Psoas muscle (tissue), 8 donors: ENCODE data around the gene FAM229A. TPM values are rescaled to one million over a fixed set of nuclear protein-coding genes. Genes with fewer than 3 reads are reported as not detected.

Experiments
- ATAC-seq, 4 donors: fragments of 200-7000 bp; cut with Tn5 transposase; one replicate each; pipeline ENCODE4 v1.9.1; 2020; ENCODE audit warnings: moderate library complexity in 3 of 4, mild to moderate bottlenecking in 2 of 4
- DNase-seq, 2 donors: peaks; one replicate each; pipeline ENCODE4 v3.0.0-alpha.2; 2020
- H3K27ac ChIP-seq: fragments of 200-600 bp; one replicate; pipeline ENCODE4 v1.8.0; 2022
- H3K27me3 ChIP-seq, 3 donors: fragments of 200-600 bp in 1 of 3; one replicate each; pipeline versions ENCODE4 v1.6.1 to v1.8.0; 2013 to 2022; ENCODE audit warnings: low read length in 2 of 3, mild to moderate bottlenecking in 2 of 3, moderate library complexity in 1 of 3; ENCODE audit not compliant: insufficient read depth in 3 of 3
- H3K36me3 ChIP-seq, 2 donors: fragments of 200-600 bp in 1 of 2; one replicate each; pipeline versions ENCODE4 v1.6.1 to v1.8.0; 2013 to 2022; ENCODE audit warnings: low read depth in 1 of 2, mild to moderate bottlenecking in 1 of 2, moderate library complexity in 1 of 2; ENCODE audit not compliant: insufficient read depth in 1 of 2
- H3K4me1 ChIP-seq: fragments of 200-600 bp; one replicate; pipeline ENCODE4 v1.8.0; 2022
- H3K4me3 ChIP-seq: fragments of 200-600 bp; one replicate; pipeline ENCODE4 v1.8.0; 2022; ENCODE audit warnings: mild to moderate bottlenecking
- H3K9me3 ChIP-seq: fragments of 200-600 bp; one replicate; pipeline ENCODE4 v1.8.0; 2022
- CTCF ChIP-seq: fragments of 200-600 bp; IDR thresholded peaks from one replicate; pipeline ENCODE4 v1.8.0; 2022; ENCODE audit warnings: antibody characterized with exemption
- WGBS, 3 donors: extraction: QIAGEN DNeasy Blood & Tissue Kit; methylation state at CpG; one replicate each; pipeline versions ENCODE4 v1.1.6 to v1.1.7; 2013; 5-methylcytosine and 5-hydroxymethylcytosine counted together
- intact Hi-C, 2 donors: fragments of 100-400 bp; cut with DNase I; formaldehyde crosslinking; loops; one replicate each; pipeline versions ENCODE4 v1.11.0 to v1.14.2; 2022
- polyA plus RNA-seq, 3 donors: library from polyadenylated mRNA; stranded (reverse); fragments of 200-250 nt; gene quantifications; one replicate each; pipeline ENCODE4 v1.2.3, GENCODE V29; 2013
- total RNA-seq, 4 donors: library from RNA; stranded (reverse); fragmentation: NEBNext Ultra II Directional in 2 of 4; extraction: Animal tissue kit (Norgen Biotek cat#: 25700) in 2 of 4; gene quantifications; one replicate each; pipeline versions ENCODE4 v1.2.1 to v1.2.4, GENCODE V29; 2021 to 2023
- donor health status: healthy with polysubstance abuse.
- donor health status: DM: no; HTN: no; CAD: no; lungs with moderate emphysema.
- donor health status: Bipolar disorder and iron deficiency.
- donor health status: healthy.
- donor health status: DM: yes; HTN: yes; CAD: no.
- donor health status: DM: no; HTN: no; CAD: no.
- donor health status: DM: no; HTN: no; CAD: no.
- donor health status: DM: yes; HTN: yes; CAD: no.

The FAM229A gene
- total and polyA plus RNA-seq, 7 donors: 0.98 to 4.0 (median 1.9) TPM

- DNase-seq: no peak
- ATAC-seq: no peak
- H3K27me3 ChIP-seq: no peaks in the 10 kb centered on the region
- no peak for TF ChIP-seq CTCF
- peaks cover 7 to 60% of the 10 kb centered on the region in 2 donors for H3K36me3 ChIP-seq
- no peak overlapping the region for H3K4me3 ChIP-seq
- H3K9me3 ChIP-seq: no peaks in the 10 kb centered on the region
- intact Hi-C loops: no loop called here
- 55 to 62% (median 55%) methylated on average over 3 of the region's 3 CpGs for WGBS, 3 donors
- H3K4me1 ChIP-seq: peaks cover 22% of the 10 kb centered on the region
- no peak overlapping the region for H3K27ac ChIP-seq
Observed at GRCh38 chr1:32392325-32392724, 30.0 kb upstream of the FAM229A start.

GRCh38 chr1:32390904-32391870 lies 28.9 kb upstream of the FAM229A start:
- peaks cover 22% of the 10 kb centered on the region for H3K4me1 ChIP-seq
- H3K4me3 ChIP-seq: no peak overlapping the region
- WGBS, 3 donors: 60 to 72% (median 62%) methylated on average over 8 of the region's 8 CpGs
- no peak overlapping the region for H3K27ac ChIP-seq
- no peak for TF ChIP-seq CTCF
- DNase-seq: no peak
- intact Hi-C loops: no loop called here
- H3K36me3 ChIP-seq: peaks cover 7 to 71% of the 10 kb centered on the region in 2 donors
- no peak for ATAC-seq
- no peaks in the 10 kb centered on the region for H3K27me3 ChIP-seq
- no peaks in the 10 kb centered on the region for H3K9me3 ChIP-seq

- ATAC-seq (no peak), DNase-seq (no peak)
- Histone ChIP-seq H3K4me1 (peaks cover 16% of the 10 kb centered on the region), H3K4me3 (no peak overlapping the region), H3K27ac (no peak overlapping the region), H3K27me3 (no peaks in the 10 kb centered on the region), H3K36me3 (peaks cover 10 to 97% of the 10 kb centered on the region in 2 donors), H3K9me3 (no peaks in the 10 kb centered on the region)
- WGBS, 3 donors: 76 to 79% (median 78%) methylated on average over 6 of the region's 6 CpGs
- no peak for TF ChIP-seq CTCF
- intact Hi-C loops: no loop called here
Observed at GRCh38 chr1:32388641-32389040, 26.4 kb upstream of the FAM229A start.

DNA sequence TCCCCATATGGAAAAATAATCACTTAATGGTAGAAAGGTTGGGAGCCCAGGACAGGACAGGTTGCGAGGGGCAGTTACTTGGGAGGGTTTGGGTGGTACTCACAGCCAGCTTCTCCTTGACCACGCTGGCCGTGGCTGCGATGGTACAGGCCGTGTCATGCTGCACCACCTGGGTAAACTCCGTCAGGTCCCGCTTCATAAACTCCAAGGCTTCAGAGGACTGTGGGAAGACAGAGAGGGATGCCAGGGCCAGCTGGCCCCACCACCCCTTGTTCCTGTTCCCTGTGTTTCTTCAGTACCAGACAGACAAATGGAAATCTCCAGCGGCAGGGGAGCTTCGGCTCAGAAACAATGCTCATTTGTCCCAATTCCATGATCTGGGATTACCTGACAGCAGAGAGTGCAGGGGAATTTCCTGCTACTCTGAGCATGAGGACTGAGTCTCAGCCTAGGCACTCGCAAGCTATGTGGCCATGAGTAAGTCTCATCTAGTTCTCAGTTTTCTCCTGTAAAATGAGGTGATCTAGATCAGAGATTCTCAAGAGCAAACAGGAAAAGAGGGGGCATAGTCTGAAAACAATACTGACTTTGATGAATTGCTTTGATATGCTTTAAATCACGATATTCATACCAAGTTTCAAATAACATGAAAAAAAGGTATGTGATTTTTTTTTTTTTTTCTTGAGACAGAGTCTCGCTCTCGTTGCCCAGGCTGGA lies 24.5 kb upstream of the FAM229A start:
- no peak for DNase-seq
- Histone ChIP-seq H3K4me1 (no peaks in the 10 kb centered on the region), H3K4me3 (no peak overlapping the region), H3K36me3 (peaks cover 14 to 99% of the 10 kb centered on the region in 2 donors), H3K27me3 (no peaks in the 10 kb centered on the region), H3K9me3 (no peaks in the 10 kb centered on the region), H3K27ac (no peak overlapping the region)
- intact Hi-C loops: no loop called here
- WGBS, 3 donors: 87 to 94% (median 87%) methylated on average over 13 of the region's 13 CpGs
- no peak for ATAC-seq
- TF ChIP-seq CTCF: no peak
